ENCODE results near the gene SMIM1. TPM values are rescaled to one million over a fixed set of nuclear protein-coding genes. Genes with fewer than 3 reads are reported as not detected.
"Not testable (repeated sequence)": the region's sequence is repeated elsewhere in the genome, so short reads cannot be mapped to it uniquely, and the experiment has no call there.

The SMIM1 gene, protein sequence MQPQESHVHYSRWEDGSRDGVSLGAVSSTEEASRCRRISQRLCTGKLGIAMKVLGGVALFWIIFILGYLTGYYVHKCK
- 2.7 and 4.2 TPM in 2 replicates for total RNA-seq (2022)
- Bru-seq, nascent RNA, result percentile 21 among the genes with signal in this experiment
- BruChase-seq, experiment 1, labeled RNA remaining after a 6-hour chase, result percentile 29 among the genes with signal in this experiment
- percentile 14 among the genes with signal in this experiment for BruChase-seq, experiment 2, labeled RNA remaining after a 2-hour chase
- long read RNA-seq, partial matches to known transcripts, result 0 of 3 reads
- long read RNA-seq, other reads (novel, unspliced or antisense), result 0 of 3 reads

DNA sequence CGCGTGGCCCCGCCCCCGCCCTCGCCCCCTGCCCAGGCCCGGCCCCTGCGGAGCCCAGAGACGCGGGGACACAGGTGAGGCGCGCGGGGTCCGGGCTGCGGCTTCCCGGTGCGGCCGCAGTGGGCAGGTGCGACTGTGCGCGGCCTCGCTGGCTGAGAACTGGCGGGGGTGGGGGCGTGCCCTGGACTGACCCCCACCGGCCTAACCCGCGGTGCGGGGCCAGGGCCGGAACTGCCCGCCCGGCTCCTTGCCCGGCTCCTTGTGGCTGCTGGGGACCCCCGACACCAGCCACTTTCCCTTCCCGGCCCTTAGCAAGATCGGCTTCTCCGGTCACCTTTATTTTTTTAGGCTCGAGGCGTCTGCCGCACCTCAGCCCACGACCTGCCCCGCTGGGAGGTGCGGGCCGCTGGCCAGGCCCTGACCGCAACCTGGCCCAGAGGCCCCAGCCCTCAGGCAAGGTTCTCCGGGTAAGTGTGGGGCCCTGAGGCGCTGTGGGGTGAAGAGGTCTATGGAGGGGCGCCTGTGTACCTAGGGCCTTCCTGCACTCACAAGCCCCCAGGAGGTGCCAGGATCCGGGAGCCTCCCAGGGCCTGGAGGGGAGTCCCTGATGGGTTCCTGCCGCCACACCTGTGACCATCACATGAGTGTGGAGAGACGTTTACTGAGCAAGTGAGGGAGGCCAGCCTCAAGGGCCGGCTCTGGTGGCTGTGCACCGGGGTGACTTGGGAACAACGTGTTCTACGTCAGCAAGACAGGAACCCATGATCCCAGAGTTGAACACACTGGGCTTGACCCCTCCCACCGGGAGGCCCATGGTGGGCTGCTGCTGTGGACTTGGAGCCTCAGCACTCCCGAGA lies at the start of gene SMIM1:
Gene SMIM1, plus strand, starts transcription at position 35 of the 857 bp plus-strand sequence. CDS start 2,625 bp downstream, outside the sequence.
- TF ChIP-seq, protein P1, sequence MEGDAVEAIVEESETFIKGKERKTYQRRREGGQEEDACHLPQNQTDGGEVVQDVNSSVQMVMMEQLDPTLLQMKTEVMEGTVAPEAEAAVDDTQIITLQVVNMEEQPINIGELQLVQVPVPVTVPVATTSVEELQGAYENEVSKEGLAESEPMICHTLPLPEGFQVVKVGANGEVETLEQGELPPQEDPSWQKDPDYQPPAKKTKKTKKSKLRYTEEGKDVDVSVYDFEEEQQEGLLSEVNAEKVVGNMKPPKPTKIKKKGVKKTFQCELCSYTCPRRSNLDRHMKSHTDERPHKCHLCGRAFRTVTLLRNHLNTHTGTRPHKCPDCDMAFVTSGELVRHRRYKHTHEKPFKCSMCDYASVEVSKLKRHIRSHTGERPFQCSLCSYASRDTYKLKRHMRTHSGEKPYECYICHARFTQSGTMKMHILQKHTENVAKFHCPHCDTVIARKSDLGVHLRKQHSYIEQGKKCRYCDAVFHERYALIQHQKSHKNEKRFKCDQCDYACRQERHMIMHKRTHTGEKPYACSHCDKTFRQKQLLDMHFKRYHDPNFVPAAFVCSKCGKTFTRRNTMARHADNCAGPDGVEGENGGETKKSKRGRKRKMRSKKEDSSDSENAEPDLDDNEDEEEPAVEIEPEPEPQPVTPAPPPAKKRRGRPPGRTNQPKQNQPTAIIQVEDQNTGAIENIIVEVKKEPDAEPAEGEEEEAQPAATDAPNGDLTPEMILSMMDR (IDR thresholded peaks at IDR 0.05; ENCODE audit: unreplicated experiment), result no peak
- Mint-ChIP-seq H3K4me1 (ENCODE audit: low read depth, unreplicated experiment) (no peaks in the 10 kb centered on the region), H3K36me3 (ENCODE audit: insufficient read depth, unreplicated experiment) (no peaks in the 10 kb centered on the region), H3K9me3 (ENCODE audit: low read depth, unreplicated experiment) (no peaks in the 10 kb centered on the region), H3K4me3 (ENCODE audit: low read depth, unreplicated experiment) (peak within 1 kb of the TSS; percentile 71), H3K27ac (ENCODE audit: unreplicated experiment) (no peak within 1 kb of the TSS), H3K27me3 (ENCODE audit: unreplicated experiment) (no peaks in the 10 kb centered on the region)
- intact Hi-C loops (cut with micrococcal nuclease; ENCODE audit: unreplicated experiment), result no loop called here
- no peak for DNase-seq
- CTCF ChIA-PET, result no interaction called here
- no TSS peak for BruUV-seq (replicated peaks)

DNA sequence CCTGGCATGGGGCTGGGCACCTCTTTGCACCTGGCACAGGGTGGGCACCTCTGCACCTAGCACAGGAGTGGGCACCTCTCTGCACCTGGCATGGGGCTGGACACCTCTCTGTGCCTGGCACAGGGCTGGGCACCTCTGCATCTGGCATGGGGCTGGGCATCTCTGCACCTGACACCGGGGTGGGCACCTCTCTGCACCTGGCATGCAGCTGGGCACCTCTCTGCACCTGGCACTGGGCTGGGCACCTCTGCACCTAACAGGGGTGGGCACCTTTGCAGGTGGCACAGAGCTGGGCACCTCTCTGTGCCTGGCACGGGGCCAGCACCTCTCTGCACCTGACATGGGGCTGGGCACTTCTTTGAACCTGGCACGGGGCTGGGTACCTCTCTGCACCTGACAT lies 49.7 kb upstream of the SMIM1 start:
- no peaks in the 10 kb centered on the region for H3K4me1 Mint-ChIP-seq (ENCODE audit: low read depth, unreplicated experiment)
- intact Hi-C loops (cut with micrococcal nuclease; ENCODE audit: unreplicated experiment), result loop anchor here (10.0 kb wide), 1 partner anchor 68 kb away; the partner anchor contains the start of genes TP73 and WRAP73
- no TSS peak for BruUV-seq (replicated peaks)
- TF ChIP-seq, protein P1 (IDR thresholded peaks at IDR 0.05; ENCODE audit: unreplicated experiment), result no peak
- no peaks in the 10 kb centered on the region for H3K9me3 Mint-ChIP-seq (ENCODE audit: low read depth, unreplicated experiment)
- H3K4me3 Mint-ChIP-seq (ENCODE audit: low read depth, unreplicated experiment), result no peak overlapping the region
- no peaks in the 10 kb centered on the region for H3K27me3 Mint-ChIP-seq (ENCODE audit: unreplicated experiment)
- DNase-seq, result no peak
- CTCF ChIA-PET, result no interaction called here
- H3K27ac Mint-ChIP-seq (ENCODE audit: unreplicated experiment), result no peak overlapping the region
- no peaks in the 10 kb centered on the region for H3K36me3 Mint-ChIP-seq (ENCODE audit: insufficient read depth, unreplicated experiment)

DNA sequence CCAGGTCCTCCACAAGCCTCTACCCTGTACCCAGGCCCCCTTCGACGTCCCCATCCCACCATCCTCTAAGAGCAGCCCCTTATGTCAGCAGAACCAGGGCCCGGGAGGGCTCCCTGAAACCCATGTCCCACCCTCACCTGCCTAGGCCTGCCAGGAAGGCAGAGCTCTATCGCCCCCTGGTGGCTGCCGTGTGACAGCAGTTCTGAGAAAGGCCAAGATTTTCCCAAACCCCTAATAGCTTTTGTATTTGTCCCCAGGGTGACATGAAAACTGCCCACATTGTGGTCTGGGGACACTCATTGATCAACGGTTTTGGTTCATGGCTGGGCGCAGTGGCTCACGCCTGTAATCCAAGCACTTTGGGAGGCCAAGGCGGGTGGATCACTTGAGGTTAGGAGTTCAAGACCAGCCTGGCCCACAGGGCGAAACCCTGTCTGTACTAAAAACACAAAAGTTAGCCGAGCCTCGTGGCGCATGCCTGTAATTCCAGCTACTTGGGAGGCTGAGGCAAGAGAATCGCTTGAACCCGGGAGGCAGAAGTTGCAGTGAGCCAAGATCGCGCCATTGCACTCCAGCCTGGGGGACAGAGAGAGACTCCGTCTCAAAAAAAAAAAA lies 48.0 kb upstream of the SMIM1 start:
- DNase-seq, result peak; percentile 80
- H3K27me3 Mint-ChIP-seq (ENCODE audit: unreplicated experiment); BruUV-seq (replicated peaks); H3K4me1 Mint-ChIP-seq (ENCODE audit: low read depth, unreplicated experiment); H3K4me3 Mint-ChIP-seq (ENCODE audit: low read depth, unreplicated experiment); H3K9me3 Mint-ChIP-seq (ENCODE audit: low read depth, unreplicated experiment); H3K27ac Mint-ChIP-seq (ENCODE audit: unreplicated experiment); H3K36me3 Mint-ChIP-seq (ENCODE audit: insufficient read depth, unreplicated experiment): not testable (repeated sequence)
- TF ChIP-seq, protein P1 (IDR thresholded peaks at IDR 0.05; ENCODE audit: unreplicated experiment), result peak; percentile 82
- intact Hi-C loops (cut with micrococcal nuclease; ENCODE audit: unreplicated experiment), result loop anchor here (10.0 kb wide), 1 partner anchor 70 kb away; the partner anchor contains the start of genes TP73 and WRAP73
- CTCF ChIA-PET, result interaction anchor here (0.7 to 1.2 kb wide), 7 partner anchors 29 to 384 kb away, joined by 3 to 6 read pairs (median 4); no protein-coding TSS in a partner anchor

DNA sequence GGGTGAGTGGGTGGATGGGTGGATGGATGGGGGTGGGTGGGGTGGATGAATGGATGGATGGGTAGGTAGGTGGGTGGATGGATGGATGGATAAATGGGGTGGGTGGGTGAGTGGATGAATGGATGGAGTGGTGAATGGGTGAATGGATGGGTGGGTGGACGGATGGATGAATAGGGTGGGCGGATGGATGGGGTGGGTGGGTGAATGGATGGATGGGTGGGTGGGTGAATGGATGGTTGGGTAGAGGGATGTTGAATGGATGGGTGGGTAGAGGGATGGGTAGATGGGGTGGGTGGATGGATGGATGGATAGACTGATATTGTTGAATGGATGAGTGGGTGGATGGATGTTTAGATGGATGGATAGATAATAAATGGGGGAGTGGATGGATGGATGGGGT lies 47.2 kb upstream of the SMIM1 start:
- DNase-seq, result no peak
- Mint-ChIP-seq H3K27ac (ENCODE audit: unreplicated experiment) (no peak overlapping the region), H3K4me1 (ENCODE audit: low read depth, unreplicated experiment) (no peaks in the 10 kb centered on the region), H3K4me3 (ENCODE audit: low read depth, unreplicated experiment) (no peak overlapping the region), H3K9me3 (ENCODE audit: low read depth, unreplicated experiment) (no peaks in the 10 kb centered on the region), H3K27me3 (ENCODE audit: unreplicated experiment) (peaks cover 8% of the 10 kb centered on the region), H3K36me3 (ENCODE audit: insufficient read depth, unreplicated experiment) (no peaks in the 10 kb centered on the region)
- TF ChIP-seq, protein P1 (IDR thresholded peaks at IDR 0.05; ENCODE audit: unreplicated experiment), result no peak
- no TSS peak for BruUV-seq (replicated peaks)
- CTCF ChIA-PET, result no interaction called here
- intact Hi-C loops (cut with micrococcal nuclease; ENCODE audit: unreplicated experiment), result loop anchor here (10.0 kb wide), 1 partner anchor 71 kb away; the partner anchor contains the start of genes TP73 and WRAP73
